HepG2 (cell line): ENCODE measurements around the gene UNC13D. TPM values are rescaled to one million over a fixed set of nuclear protein-coding genes. Genes with fewer than 3 reads are reported as not detected.

Experiments
- ATF7-NPFF ChIP-seq: sonication (generic); formaldehyde crosslinking; IDR thresholded peaks from 2 replicates; pipeline ENCODE4 v1.8.1; 2023; ENCODE audit warnings: mild to moderate bottlenecking, low read depth, missing genetic modification reagents, moderate library complexity
- EED ChIP-seq: sonication (generic); formaldehyde crosslinking; IDR thresholded peaks from 2 replicates; pipeline ENCODE4 v1.5.0; 2020; ENCODE audit warnings: mild to moderate bottlenecking, missing genetic modification reagents
- FOXK2 ChIP-seq: fragments of 450-650 bp; IDR thresholded peaks from 2 replicates; pipeline ENCODE4 v1.6.1; 2016
- HOXA9 ChIP-seq: sonication (generic); formaldehyde crosslinking; IDR thresholded peaks from 2 replicates; pipeline ENCODE4 v1.8.1; 2022; ENCODE audit warnings: missing genetic modification reagents, mild to moderate bottlenecking, moderate library complexity, borderline replicate concordance
- NBN ChIP-seq: fragments of 450-650 bp; conservative IDR thresholded peaks from 2 replicates; pipeline ENCODE4 v1.6.1; 2017
- PHF20 ChIP-seq: sonication (generic); formaldehyde crosslinking; IDR thresholded peaks from 2 replicates; pipeline ENCODE4 v1.5.0; 2020; ENCODE audit warnings: mild to moderate bottlenecking, missing genetic modification reagents
- PPARG ChIP-seq: conservative IDR thresholded peaks from 2 replicates; pipeline ENCODE4 v1.6.1; 2016; ENCODE audit warnings: missing biosample characterization, missing genetic modification reagents
- SAFB2 ChIP-seq: sonication (generic); formaldehyde crosslinking; IDR thresholded peaks from 2 replicates; pipeline ENCODE4 v1.5.1; 2020; ENCODE audit warnings: missing genetic modification reagents, low read depth, mild to moderate bottlenecking, borderline replicate concordance
- SP2 ChIP-seq: sonication (generic); formaldehyde crosslinking; IDR thresholded peaks from 2 replicates; pipeline ENCODE4 v1.5.1; 2020; ENCODE audit warnings: mild to moderate bottlenecking, missing genetic modification reagents
- TP53 ChIP-seq: sonication (generic); formaldehyde crosslinking; conservative IDR thresholded peaks from 2 replicates; pipeline ENCODE4 v1.4.0; 2020; ENCODE audit warnings: missing genetic modification reagents
- YEATS2 ChIP-seq: sonication (generic); formaldehyde crosslinking; IDR thresholded peaks from 2 replicates; pipeline ENCODE4 v1.4.0; 2020; ENCODE audit warnings: missing genetic modification reagents, borderline replicate concordance
- ZBTB21 ChIP-seq: sonication (generic); formaldehyde crosslinking; IDR thresholded peaks from 2 replicates; pipeline ENCODE4 v1.4.0; 2020; ENCODE audit warnings: missing genetic modification reagents
- ZMYM2 ChIP-seq: sonication (generic); formaldehyde crosslinking; IDR thresholded peaks from 2 replicates; pipeline ENCODE4 v1.8.0; 2022; ENCODE audit warnings: mild to moderate bottlenecking, missing genetic modification reagents
- ZNF20 ChIP-seq: sonication (generic); formaldehyde crosslinking; IDR thresholded peaks from 2 replicates; pipeline ENCODE4 v1.4.0; 2020; ENCODE audit warnings: mild to moderate bottlenecking, moderate library complexity, missing genetic modification reagents
- ZNF337 ChIP-seq: sonication (generic); formaldehyde crosslinking; IDR thresholded peaks from 2 replicates; pipeline ENCODE4 v1.5.1; 2020; ENCODE audit warnings: missing genetic modification reagents, low read depth, mild to moderate bottlenecking, borderline replicate concordance
- ZNF432 ChIP-seq: sonication (generic); formaldehyde crosslinking; IDR thresholded peaks from 2 replicates; pipeline ENCODE4 v1.5.0; 2020; ENCODE audit warnings: missing genetic modification reagents, mild to moderate bottlenecking, borderline replicate concordance
- ZNF615 ChIP-seq: sonication (generic); formaldehyde crosslinking; IDR thresholded peaks from 2 replicates; pipeline ENCODE4 v1.5.0; 2020; ENCODE audit warnings: mild to moderate bottlenecking, missing genetic modification reagents, borderline replicate concordance
- ZNF619 ChIP-seq: sonication (generic); formaldehyde crosslinking; IDR thresholded peaks from 2 replicates; pipeline ENCODE4 v1.4.0; 2020; ENCODE audit warnings: mild to moderate bottlenecking, missing genetic modification reagents
- ZNF777 ChIP-seq: sonication (generic); formaldehyde crosslinking; IDR thresholded peaks from 2 replicates; pipeline ENCODE4 v1.4.0; 2020; ENCODE audit warnings: missing genetic modification reagents
- ZNF788 ChIP-seq: sonication (generic); formaldehyde crosslinking; IDR thresholded peaks from 2 replicates; pipeline ENCODE4 v1.5.0; 2020; ENCODE audit warnings: mild to moderate bottlenecking, missing genetic modification reagents, borderline replicate concordance
- polyA plus RNA-seq, 8 experiments: library from polyadenylated mRNA; depleted of rRNA in 3 of 8; stranded (reverse) in 7 of 8; unstranded in 1 of 8; fragments of >200 nt; fragmentation: Illumina TruSeq in 4 of 8; extraction: Trizol in 4 of 8; gene quantifications; 2 replicates each; pipeline versions ENCODE4 v1.2.1 to v1.2.3, GENCODE V29; 2011 to 2016; ENCODE audit warnings: low read depth in 4 of 8, missing spikeins in 1 of 8, mixed read lengths in 1 of 8; ENCODE audit not compliant: insufficient read depth in 1 of 8
- total RNA-seq, 5 experiments: library from RNA; depleted of rRNA; stranded (reverse); fragments of >200 nt; fragmentation: Illumina TruSeq; extraction: Trizol; gene quantifications; 2 replicates each; pipeline ENCODE4 v1.2.3, GENCODE V29; 2016; ENCODE audit warnings: low read depth in 1 of 5
- TF ChIP-seq, protein P1 (sequence below): IDR thresholded peaks from 2 replicates; pipeline ENCODE4 v1.6.1; 2016; ENCODE audit warnings: missing genetic modification reagents, missing compliant biosample characterization
- TF ChIP-seq, protein P2 (sequence below): sonication (generic); formaldehyde crosslinking; IDR thresholded peaks from 2 replicates; pipeline ENCODE4 v1.9.0; 2021; ENCODE audit warnings: mild to moderate bottlenecking, missing genetic modification reagents
- TF ChIP-seq, protein P3 (sequence below): sonication (generic); formaldehyde crosslinking; IDR thresholded peaks from 2 replicates; pipeline ENCODE4 v1.4.0; 2020; ENCODE audit warnings: missing genetic modification reagents

Gene UNC13D
- total and polyA plus RNA-seq, 2 of the 13 experiments (the other 11 are each of a cell fraction or from before 2014, with no cell fraction given): 29.7 to 42.7 TPM

DNA sequence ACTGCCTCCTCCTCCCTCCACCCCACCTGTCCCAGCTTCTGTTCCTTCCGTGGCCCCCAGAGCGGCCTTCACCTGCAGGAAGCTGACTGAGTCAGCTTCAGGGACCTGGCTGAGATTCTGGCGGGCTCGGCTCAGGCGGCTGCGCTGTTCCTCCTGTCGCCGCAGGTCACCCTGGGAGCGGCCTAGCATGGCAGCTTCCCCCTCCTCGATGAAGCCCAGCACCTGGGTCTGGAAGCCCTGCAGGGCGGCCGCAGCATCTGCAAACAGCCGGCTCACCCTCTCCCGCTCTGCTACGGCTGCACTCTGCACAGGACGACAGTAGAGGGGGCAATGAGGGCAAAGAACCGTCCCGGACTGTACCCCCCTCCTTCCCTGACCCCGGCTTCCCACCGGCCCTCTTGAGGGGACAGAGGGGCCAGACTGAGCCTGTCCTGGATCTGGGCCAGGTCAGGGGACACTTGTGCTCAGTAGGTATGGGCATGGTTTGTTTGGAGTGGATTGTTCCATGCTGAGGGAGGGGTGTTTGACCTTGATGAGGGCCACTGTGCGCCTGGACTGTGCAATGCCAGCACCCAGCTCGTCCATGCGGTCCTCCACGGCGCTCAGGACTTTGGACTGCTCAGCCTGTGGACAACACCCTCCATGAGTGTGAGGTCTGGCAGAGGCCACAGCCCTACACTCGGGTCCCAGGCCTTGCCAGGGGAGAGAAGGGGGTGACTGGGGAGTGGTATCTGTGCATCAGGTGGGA, 32.2 kb upstream of the UNC13D start (continued):
- TF ChIP-seq ZBTB21 (CRISPR knock-in tag) (no peak), ZNF20 (CRISPR knock-in tag) (no peak), ZMYM2 (CRISPR knock-in tag) (peak; percentile 91), HOXA9 (CRISPR knock-in tag) (no peak), ATF7-NPFF (CRISPR knock-in tag) (peak; percentile 85), ZNF777 (CRISPR knock-in tag) (peak; percentile 79), NBN (no peak), ZNF337 (CRISPR knock-in tag) (peak; percentile 96; the same call in 1 of the 2 replicates), EED (CRISPR knock-in tag) (no peak), SP2 (no peak), SAFB2 (CRISPR knock-in tag) (no peak; the same call in none of the 2 replicates), YEATS2 (peak; percentile 39; the same call in 1 of the 2 replicates), ZNF615 (no peak), ZNF432 (no peak), ZNF619 (CRISPR knock-in tag) (no peak), ZNF788 (peak; percentile 100), FOXK2 (peak; percentile 92), TP53 (CRISPR knock-in tag) (peak; percentile 52; the same call in 1 of the 2 replicates), PPARG (peak; percentile 66), PHF20 (CRISPR knock-in tag) (peak; percentile 42; the same call in 1 of the 2 replicates)
- TF ChIP-seq, protein P1, sequence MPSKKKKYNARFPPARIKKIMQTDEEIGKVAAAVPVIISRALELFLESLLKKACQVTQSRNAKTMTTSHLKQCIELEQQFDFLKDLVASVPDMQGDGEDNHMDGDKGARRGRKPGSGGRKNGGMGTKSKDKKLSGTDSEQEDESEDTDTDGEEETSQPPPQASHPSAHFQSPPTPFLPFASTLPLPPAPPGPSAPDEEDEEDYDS: peak; percentile 91
- TF ChIP-seq, protein P2, sequence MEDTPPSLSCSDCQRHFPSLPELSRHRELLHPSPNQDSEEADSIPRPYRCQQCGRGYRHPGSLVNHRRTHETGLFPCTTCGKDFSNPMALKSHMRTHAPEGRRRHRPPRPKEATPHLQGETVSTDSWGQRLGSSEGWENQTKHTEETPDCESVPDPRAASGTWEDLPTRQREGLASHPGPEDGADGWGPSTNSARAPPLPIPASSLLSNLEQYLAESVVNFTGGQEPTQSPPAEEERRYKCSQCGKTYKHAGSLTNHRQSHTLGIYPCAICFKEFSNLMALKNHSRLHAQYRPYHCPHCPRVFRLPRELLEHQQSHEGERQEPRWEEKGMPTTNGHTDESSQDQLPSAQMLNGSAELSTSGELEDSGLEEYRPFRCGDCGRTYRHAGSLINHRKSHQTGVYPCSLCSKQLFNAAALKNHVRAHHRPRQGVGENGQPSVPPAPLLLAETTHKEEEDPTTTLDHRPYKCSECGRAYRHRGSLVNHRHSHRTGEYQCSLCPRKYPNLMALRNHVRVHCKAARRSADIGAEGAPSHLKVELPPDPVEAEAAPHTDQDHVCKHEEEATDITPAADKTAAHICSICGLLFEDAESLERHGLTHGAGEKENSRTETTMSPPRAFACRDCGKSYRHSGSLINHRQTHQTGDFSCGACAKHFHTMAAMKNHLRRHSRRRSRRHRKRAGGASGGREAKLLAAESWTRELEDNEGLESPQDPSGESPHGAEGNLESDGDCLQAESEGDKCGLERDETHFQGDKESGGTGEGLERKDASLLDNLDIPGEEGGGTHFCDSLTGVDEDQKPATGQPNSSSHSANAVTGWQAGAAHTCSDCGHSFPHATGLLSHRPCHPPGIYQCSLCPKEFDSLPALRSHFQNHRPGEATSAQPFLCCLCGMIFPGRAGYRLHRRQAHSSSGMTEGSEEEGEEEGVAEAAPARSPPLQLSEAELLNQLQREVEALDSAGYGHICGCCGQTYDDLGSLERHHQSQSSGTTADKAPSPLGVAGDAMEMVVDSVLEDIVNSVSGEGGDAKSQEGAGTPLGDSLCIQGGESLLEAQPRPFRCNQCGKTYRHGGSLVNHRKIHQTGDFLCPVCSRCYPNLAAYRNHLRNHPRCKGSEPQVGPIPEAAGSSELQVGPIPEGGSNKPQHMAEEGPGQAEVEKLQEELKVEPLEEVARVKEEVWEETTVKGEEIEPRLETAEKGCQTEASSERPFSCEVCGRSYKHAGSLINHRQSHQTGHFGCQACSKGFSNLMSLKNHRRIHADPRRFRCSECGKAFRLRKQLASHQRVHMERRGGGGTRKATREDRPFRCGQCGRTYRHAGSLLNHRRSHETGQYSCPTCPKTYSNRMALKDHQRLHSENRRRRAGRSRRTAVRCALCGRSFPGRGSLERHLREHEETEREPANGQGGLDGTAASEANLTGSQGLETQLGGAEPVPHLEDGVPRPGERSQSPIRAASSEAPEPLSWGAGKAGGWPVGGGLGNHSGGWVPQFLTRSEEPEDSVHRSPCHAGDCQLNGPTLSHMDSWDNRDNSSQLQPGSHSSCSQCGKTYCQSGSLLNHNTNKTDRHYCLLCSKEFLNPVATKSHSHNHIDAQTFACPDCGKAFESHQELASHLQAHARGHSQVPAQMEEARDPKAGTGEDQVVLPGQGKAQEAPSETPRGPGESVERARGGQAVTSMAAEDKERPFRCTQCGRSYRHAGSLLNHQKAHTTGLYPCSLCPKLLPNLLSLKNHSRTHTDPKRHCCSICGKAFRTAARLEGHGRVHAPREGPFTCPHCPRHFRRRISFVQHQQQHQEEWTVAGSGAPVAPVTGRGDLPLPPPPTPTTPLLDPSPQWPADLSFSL (CRISPR knock-in tag): 0 out of 2 replicates have a peak, but pooled peaks have one; percentile 5
- TF ChIP-seq, protein P3, sequence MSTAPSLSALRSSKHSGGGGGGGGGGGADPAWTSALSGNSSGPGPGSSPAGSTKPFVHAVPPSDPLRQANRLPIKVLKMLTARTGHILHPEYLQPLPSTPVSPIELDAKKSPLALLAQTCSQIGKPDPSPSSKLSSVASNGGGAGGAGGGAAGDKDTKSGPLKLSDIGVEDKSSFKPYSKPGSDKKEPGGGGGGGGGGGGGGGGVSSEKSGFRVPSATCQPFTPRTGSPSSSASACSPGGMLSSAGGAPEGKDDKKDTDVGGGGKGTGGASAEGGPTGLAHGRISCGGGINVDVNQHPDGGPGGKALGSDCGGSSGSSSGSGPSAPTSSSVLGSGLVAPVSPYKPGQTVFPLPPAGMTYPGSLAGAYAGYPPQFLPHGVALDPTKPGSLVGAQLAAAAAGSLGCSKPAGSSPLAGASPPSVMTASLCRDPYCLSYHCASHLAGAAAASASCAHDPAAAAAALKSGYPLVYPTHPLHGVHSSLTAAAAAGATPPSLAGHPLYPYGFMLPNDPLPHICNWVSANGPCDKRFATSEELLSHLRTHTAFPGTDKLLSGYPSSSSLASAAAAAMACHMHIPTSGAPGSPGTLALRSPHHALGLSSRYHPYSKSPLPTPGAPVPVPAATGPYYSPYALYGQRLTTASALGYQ (CRISPR knock-in tag): peak; percentile 49; the same call in 1 of the 2 replicates
